NOMO-1 treated with DMSO at 0.1 percent for 48 hours (cell line): Measurements from ENCODE around the gene PTPRG.

ENCODE experiments used
- DNase-seq: peaks from one replicate; lab custom pipeline; 2025; ENCODE audit not compliant: unreplicated experiment; lab: John Stamatoyannopoulos, UW

The PTPRG gene

DNA sequence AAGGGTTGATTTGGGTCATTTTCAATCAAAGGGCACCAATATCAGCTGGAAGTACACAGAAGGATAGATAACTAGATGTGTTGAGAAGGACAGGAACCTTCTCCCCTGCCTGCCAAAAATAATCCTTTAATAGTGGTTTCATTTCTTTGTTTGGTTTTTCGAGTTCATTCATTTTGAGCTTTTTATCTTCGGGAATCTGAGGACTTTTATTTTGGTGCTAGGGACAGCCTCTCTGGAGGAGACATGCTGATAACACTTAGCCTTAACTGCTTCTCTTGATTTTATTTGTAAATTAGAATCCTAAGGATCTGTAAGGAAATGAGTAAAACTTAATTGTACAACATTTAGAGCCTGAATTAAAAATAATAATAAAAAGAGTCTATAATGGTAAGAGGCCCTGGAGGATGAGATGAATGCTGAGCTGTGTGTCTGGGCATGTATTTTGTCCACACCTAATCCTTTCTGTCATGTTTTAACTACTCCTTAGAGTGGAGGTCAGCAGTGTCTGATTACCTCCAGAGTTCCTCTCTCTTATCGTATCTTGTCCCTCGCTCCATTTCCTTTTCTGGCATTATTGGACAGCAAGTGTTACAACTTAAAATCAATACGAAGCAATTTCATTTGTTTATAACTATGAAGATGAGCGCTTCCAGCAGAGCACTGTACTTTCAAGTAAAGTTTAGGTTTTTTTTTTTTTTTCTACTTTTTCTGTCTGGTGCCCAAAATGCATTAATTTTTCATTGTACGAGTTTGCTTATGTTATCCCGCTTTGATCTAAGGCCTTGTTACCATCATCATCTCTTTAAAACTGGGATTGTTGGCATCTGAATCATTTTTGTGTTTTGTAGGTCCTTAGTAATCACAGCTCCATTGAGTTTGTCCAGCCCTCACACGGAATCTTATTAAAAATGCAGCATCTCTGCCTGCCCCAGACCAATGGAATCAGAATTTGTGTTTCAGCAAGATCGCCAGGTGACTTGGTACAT, 22.8 kb downstream of the PTPRG start:
- DNase-seq: no peak

DNA sequence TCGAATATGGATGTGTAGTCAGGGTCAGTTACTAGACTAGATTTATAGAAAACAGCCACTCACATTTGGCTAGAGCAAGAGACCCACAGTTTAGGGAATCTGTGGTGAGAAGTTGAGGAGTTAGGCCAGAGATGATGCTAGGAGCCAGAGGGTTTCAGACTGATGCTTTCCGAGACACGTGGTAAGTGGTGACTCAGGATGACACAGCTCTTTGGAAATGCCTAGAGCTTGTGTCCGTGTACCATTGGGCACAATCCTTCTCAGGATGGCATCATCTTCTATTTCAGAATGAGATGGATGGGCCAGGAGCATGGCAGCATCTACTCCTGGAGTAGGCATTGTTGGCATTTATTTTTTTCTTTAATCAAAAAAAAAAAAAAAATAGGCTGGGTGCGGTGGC, 28.5 kb downstream of the PTPRG start:
- no peak for DNase-seq

DNA sequence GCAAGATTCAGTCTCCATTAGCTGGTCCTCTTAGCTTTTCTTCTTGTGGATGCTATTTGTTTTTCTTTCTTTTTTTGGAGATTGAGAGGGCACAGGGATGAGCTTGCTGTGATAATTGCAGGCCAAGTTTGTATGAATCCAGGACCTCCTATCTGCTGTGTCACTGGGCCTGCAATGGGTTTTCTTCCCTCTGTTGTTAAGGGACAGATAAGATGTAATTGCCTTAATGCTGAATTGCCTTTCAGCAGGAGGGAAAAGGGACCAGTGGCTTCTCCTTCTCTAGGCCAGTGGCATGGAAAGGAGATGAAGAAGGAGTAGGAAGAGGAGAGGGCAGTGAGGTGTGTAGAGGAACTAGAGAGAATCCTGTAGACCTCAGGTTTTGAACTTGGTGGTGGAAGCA, 29.9 kb downstream of the PTPRG start:
- no peak for DNase-seq

DNA sequence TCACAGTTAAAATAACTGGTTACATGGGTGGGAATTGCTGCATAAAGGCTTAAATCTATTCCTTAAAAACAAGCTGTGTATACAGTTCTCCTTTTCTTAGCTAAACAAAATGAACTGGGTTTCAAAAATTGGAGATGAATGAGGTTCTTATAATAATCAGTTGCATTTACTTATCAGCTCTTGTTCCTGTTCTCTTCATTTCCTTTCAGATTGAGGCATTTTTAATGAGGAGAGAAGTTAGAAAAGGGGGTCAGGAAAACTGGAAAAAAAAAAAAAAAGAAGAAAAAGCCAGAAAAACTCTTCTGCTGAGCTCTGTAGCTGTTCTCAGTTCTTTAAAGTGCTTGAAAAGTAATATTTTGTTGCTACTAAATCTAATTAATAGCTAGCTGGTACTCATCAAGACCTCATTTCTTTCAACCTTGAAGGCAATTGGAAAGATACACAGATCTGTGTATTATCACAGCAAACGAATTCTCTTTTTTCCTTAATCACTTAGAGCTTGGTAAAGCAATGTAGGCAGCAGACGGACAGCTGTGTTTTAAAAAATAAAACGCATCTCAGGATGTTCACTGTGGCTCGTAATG, 32.2 kb downstream of the PTPRG start:
- no peak for DNase-seq

DNA sequence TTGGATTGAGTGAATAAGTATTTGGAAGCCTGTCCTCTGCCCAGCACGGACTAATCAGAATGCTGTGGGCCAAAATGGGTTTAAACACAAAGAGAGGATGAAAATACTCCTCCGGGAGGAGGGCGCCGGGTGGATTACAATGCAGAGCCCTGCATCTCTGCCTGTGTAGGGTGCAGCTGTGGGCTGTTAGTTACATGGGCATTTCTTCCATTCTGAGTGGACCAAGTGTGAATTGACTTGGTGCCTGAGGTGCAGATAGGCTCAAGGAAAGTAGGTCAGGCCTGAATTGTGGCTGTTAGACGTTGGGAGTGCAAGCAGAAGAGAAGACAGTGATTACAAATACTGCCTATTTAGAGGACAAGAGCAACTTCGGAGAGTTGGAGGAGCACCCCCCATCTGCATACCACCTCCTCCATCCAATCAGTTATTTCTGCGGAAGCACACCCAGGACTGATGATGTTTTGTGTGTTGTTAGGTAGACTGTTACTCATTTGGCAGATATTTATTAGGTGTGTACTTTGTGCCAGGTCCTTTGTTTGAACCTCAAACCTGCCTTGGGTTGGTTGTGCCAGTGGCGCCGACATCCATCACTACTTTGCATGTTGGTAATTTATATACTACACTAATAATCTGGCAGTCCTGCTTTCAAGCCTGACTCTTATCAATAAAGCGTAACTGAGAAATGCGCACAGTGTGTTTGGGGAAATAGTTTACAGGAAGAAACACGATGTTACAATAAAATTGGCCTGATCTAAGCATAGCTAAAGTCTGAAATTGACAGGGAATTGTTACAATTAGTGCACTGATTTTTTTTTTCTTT, 33.0 kb downstream of the PTPRG start:
- no peak for DNase-seq

DNA sequence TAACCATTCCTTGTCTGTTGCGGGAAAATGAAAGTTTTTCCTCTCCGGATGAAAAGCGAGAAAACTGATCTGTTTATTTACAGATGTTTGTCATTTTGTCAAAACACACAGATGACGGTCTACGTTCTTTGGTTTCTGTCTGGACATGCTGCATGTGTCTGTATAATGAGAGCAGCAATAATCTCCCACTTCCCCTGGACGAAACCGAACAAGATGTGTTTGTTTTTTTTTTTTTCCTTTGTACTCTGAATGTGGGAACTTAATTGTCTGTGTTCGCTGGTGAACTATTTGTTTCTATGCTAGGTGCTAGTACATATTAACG, 33.6 kb downstream of the PTPRG start:
- no peak for DNase-seq

DNA sequence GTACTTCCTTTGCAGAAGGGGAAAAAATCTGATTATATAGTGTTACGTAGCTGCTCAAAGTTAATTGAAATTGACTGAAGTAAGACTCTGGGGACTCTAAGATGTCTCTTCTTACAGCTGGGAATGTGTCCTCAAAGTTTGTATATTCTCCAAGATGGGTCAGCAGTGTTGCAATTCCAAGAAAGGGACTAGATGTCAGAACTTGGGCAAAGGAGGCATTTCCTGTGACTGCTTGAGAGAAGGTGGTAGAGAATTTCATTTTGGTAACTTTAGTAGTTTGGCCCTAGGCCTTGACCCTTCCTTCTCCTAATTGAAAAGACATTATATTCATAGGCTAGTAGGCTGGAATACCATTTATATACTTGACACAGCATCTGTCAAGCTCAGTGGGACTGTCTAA, 33.9 kb downstream of the PTPRG start:
- DNase-seq: no peak

DNA sequence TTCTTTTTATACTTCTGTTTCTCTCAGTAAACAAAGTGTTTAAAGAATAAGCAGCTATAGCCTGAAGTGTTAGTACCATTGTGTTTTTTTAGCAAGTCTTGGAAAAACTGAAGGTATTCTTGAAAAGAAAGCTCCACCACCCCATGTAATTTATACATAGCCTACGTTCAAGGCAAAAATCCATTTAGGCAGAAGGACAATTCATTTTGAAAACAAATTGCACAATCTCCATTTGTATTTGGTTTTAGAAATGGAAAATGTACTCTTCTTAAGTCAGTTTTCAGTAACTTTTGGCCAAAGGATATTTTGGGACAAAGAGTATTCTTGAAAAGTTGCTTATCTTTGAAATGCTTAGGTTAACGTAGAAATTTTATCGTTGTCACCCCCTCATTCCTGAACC, 34.5 kb downstream of the PTPRG start:
- DNase-seq: no peak

DNA sequence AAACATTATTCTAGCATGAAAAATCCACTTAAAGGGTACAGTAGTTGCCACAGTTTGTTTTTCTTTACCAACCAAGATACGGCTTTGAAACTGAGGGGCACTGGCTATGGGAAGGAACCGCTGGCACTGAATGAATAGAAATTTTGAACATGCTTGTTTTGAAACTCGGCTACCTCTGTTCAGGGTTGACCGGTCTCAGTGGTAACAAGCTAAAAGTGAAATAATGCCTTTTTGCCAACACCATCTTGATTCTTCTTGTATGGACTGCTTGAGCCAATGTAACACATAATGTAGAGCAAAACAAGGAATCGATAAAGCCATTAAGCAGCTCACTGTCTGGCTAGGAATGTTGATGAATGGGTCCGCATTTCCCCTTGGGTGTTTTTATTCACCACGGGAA, 36.5 kb downstream of the PTPRG start:
- no peak for DNase-seq

DNA sequence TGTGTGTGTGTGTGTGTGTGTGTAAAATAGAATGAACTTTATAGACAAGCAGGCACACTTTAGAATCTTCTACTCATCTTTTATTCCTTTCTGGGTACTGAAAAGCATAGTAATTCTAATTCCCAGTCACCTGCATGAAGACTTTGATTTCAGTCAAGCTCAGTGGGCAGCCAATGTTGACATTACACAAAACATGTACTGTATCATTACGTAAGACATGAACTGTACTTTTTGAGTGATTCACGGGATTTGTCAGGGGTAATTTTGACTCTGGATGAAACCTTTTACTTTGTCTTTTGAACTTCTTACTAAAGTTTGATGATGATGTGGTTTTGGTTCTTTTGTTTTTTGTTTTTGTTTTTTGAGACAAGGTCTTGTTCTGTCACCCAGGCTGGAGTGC, 38.8 kb downstream of the PTPRG start:
- DNase-seq: no peak

DNA sequence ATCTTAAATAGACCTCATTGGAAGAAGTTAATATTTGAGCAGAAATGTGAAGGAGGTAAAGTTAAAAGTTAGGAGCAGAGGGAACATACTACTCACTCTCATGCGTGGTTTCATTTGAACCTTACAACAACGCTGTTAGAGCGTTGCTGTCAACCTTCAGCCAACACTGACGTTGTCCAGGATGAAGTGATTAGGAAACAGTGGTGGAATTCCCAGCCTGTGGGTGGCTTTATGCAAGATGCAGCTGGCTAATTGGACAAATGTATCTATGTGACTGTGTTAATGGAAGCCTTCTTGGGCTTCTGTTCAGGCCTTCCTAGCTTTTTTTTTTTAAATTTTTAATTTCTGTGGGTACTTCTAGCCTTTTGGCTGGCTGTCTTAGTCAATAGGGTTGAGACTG, 40.5 kb downstream of the PTPRG start:
- DNase-seq: no peak

DNA sequence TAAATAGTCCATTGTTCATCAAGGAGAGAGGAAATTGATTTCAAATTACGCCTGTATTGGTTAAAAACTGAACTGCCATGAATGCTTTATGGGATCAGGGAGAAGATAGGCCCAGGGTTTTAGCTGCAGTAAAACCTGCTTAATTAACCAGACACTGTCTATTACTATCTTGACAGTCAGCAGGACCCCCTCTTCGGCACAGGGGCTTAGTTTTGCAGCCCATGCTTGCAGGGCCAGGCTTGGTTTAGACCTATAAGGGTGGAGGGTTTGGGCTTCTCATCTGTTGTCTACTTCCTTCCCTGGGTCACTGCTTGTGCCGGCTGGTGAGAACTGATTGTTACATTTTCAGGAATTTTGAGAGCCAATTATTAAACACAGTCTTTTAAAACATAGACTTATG, 41.1 kb downstream of the PTPRG start:
- DNase-seq: no peak

DNA sequence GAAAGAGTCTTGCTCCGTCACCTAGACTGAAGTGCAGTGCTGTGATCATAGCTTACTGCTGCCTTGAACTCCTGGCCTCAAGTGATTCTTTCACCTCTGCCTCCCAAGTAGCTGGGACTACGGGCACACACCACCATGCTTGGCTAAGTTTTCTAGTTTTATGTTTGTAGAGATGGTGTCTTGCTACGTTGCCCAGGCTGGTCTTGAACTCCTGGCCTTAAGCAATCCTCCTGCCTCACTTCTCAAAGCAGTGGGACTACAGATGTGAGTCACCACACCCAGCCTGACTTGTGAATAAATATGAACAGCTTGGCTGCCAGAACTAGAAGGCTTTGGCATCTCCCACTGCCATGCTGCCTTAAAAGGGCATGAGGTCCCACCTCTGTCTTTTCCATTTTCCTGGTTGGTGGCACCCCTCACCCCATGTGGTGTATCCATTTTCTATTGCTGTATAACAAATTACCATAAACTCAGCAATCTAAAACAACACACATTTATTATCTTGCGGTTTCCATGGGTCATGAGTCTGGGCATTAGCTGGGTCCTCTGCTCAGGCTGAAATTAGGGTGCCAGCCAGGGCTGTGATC, 44.3 kb downstream of the PTPRG start:
- DNase-seq: no peak

DNA sequence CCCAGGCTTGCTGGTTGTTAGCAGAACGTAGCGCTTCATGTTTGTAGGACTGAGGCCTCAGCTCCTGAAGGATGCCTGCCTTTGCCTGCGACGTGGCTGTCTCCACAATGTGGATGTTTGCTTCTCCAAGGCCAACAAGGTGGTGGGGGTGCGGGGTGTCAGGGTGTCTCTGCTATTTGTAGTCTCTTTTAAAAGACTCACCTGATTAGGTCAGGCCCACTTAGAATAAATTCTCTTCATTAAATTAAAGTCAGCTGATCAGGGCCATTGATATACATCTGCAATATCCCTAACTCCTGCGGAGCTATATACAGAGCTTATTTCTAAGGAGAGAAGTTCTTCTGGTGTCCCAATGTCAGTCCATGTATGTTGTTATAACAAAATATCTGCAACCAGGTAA, 44.8 kb downstream of the PTPRG start:
- DNase-seq: no peak

DNA sequence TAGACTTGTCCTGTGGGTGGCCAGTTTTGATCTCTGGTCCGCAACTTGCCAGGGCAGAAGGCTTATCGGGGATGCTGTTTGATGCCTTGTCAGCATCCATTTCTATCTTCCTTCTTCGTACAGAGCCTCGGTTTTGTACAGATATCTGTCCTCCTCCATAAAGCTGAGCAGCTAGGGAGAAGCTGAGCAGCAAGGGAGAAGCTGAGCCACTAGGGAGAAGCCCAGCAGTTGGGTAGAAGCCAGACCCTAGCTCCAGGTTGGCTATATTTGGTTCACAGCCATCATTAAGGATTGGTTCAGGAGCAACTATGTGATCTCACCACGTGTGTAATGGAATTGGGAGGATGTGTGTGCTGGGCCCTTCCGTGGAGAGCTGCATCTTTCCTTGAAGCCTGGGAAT, 46.7 kb downstream of the PTPRG start:
- no peak for DNase-seq

DNA sequence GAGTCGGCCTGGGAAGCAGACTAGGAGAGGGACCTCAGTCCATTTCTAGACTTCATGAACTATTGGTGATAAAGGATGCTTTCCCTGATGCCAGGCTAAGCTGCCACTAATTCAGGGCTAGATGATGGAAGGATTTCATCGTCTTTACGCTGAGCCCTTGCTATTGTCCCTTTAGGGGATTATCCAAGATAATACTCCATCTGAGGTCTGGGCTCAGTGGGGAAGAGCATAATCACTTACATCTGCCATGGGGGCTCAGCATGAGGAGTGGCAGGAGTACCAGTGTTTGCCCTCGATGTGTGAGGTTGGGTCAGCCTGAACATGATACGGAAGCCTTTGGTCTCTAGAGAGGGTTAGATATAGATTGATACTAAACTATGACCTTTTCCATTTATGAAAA, 47.3 kb downstream of the PTPRG start:
- no peak for DNase-seq

DNA sequence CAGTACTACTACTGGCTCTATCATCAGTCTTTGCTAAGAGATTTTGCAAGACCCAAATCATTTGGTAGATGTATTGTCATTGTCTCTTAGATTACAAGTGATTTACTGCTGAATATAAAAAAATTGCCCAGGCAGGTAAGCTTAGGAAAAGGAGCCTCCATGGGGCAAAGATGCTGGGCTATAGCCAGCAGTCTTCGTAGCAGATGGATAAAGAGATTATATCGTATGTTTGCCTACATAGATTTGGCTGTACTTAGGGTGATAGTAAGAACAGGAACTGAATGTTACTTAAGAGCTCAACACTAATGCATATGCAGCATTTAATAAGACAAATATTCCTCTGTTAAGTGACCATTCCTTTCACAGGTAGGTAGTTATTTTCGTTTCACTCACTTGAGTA, 48.9 kb downstream of the PTPRG start:
- DNase-seq: no peak

DNA sequence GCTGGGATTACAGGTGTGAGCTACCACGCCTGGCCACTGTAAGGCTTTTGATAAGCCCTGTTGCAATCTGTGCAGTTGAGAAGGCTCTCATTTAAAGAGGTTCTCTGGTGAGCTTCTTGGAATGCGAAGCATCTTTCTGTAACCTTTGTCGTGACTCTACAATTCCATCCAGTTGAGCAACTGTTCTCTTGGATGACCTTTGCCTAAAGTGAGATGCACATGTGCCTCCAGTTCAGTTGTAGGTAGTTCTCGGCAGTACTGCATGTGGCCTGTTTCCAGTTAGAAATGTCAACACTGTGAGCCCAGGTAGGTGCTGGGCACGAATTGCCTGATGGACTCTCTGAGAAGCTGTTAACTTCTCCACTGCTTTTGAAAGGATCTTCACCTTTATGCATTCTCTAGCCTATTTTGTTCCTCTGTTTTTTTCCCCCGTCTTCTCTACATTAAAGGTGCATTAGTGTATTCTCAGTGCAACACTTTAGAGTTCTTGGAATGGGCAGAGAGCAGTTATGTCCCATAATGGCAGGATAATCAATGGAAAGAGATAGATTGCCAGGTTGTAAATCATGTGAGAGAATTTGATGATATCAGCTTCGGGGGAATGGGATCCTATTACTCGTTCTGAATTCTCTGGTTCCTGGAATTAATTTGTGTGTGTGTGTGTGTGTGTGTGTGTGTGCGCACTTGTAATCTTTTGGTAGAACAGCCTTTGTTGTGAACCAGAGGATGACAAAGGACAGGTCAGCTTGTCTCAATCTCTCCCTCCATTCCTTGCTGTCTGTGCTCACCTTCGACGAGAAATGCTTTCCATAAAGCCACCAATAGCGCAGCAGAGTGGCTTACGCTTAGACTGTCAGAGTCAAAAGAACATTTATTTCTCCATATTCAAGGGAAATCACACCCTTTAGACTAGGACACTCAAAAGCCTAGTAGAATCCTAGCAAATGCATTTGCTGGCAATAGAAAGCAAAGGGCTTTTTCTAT, 51.1 kb downstream of the PTPRG start:
- no peak for DNase-seq

DNA sequence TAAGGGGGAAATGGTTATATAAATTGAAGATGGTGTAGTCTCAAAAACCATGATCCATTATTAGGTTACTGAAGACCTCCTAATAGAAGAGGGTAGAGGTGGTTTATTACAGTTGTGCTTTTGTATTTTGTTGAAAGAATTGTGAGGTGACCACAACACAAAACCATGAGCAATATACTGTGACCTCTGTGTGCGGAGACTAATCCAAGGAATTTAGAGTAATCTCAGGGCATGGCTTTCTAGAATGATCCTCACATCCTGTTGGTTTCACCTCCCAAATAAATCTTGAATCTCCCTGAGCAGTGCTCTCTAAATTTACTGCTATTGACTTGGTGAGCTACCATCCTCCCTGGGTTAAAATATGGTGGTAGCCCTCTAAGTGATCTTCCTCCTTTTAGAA, 52.3 kb downstream of the PTPRG start:
- no peak for DNase-seq

DNA sequence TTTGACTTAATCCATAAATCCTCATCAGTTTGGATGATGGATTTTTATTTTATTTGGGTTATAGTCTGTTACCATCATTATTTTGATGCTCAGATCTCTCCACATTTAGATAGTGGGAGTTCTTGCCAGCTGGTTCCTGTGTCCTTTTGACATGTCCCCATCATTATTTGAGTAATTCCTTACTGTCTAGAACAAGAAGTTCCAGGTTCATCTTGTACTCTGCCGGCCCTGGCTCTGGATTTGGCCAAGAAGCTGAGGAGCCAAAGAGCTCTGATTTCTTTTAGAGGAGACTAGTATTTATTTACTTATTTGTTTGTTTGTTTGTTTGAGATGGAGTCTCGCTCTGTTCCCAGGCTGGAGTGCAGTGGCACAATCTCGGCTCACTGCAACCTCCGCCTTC, 54.3 kb downstream of the PTPRG start:
- DNase-seq: no peak
